Upper lobe of right lung (tissue), 1 donor: ENCODE data around the gene GPR107. TPM values are rescaled to one million over a fixed set of nuclear protein-coding genes. Genes with fewer than 3 reads are reported as not detected.

Experiments
- ATAC-seq: fragments of 200-7000 bp; cut with Tn5 transposase; one replicate; pipeline ENCODE4 v1.9.1; 2020; ENCODE audit warnings: mild to moderate bottlenecking, moderate library complexity
- DNase-seq: peaks from one replicate; pipeline ENCODE4 v3.0.0-alpha.2; 2020
- H3K27ac ChIP-seq: fragments of 200-600 bp; one replicate; pipeline ENCODE4 v1.8.0; 2022
- H3K27me3 ChIP-seq: fragments of 200-600 bp; one replicate; pipeline ENCODE4 v1.8.0; 2022; ENCODE audit warnings: mild to moderate bottlenecking
- H3K36me3 ChIP-seq: fragments of 200-600 bp; one replicate; pipeline ENCODE4 v1.8.0; 2022
- H3K4me1 ChIP-seq: fragments of 200-600 bp; one replicate; pipeline ENCODE4 v1.8.0; 2022
- H3K4me3 ChIP-seq: fragments of 200-600 bp; one replicate; pipeline ENCODE4 v1.8.0; 2022; ENCODE audit warnings: mild to moderate bottlenecking
- H3K9me3 ChIP-seq: fragments of 200-600 bp; one replicate; pipeline ENCODE4 v1.8.0; 2022
- intact Hi-C: fragments of 100-400 bp; cut with DNase I; formaldehyde crosslinking; loops from one replicate; pipeline ENCODE4 v1.11.0; 2022
- total RNA-seq: library from RNA; stranded (reverse); fragmentation: NEBNext Ultra II Directional; extraction: Animal tissue kit (Norgen Biotek cat#: 25700); gene quantifications from one replicate; pipeline ENCODE4 v1.2.1, GENCODE V29; 2021
- TF ChIP-seq, protein P1 (sequence below): fragments of 200-600 bp; IDR thresholded peaks from one replicate; pipeline ENCODE4 v1.8.0; 2022; ENCODE audit warnings: antibody characterized with exemption
- donor health status: DM: no; HTN: yes; CAD: no; lungs with severe emphysema.

The GPR107 gene
- total RNA-seq, 1 donor from 2014 or later: 39.3 TPM

DNA sequence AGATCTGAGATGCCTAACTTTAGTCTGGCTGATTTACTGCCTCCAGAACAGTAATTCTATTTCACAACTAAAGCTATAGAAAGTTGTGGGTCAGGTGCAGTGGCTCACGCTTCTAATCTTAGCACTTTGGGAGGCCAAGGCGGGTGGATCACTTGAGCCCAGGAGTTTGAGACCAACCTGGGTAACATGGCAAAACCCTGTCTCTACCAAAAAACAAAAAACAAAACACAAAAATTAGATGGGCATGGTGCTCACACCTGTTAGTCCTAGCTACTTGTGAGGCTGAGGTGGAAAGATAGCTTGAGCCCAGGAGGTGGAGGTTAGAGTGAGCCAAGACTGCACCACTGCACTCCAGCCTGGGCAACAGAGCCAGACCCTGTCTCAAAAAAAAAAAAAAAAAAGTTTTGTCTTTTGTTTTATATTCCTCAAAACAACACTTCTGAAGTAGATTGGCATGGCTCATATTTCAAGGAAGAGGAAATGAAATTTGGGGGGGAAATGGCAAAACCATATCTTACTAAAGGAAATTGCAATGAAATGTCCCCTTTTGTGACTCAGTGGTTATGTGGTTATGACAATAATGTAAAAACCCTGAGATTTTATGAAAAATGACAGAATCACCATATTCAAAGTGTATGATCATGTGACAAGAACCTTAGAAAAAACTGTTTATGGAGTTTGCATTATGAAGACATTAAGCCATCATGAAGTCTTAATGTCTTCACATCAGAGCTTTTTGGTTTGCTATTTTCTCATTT is 26.9 kb upstream of the GPR107 start:
- Histone ChIP-seq H3K36me3 (no peaks in the 10 kb centered on the region), H3K4me1 (peaks cover 30% of the 10 kb centered on the region), H3K4me3 (no peak overlapping the region), H3K27ac (no peak overlapping the region), H3K27me3 (no peaks in the 10 kb centered on the region), H3K9me3 (no peaks in the 10 kb centered on the region)
- ATAC-seq: no peak
- DNase-seq: no peak
- TF ChIP-seq, protein P1, sequence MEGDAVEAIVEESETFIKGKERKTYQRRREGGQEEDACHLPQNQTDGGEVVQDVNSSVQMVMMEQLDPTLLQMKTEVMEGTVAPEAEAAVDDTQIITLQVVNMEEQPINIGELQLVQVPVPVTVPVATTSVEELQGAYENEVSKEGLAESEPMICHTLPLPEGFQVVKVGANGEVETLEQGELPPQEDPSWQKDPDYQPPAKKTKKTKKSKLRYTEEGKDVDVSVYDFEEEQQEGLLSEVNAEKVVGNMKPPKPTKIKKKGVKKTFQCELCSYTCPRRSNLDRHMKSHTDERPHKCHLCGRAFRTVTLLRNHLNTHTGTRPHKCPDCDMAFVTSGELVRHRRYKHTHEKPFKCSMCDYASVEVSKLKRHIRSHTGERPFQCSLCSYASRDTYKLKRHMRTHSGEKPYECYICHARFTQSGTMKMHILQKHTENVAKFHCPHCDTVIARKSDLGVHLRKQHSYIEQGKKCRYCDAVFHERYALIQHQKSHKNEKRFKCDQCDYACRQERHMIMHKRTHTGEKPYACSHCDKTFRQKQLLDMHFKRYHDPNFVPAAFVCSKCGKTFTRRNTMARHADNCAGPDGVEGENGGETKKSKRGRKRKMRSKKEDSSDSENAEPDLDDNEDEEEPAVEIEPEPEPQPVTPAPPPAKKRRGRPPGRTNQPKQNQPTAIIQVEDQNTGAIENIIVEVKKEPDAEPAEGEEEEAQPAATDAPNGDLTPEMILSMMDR: no peak
- intact Hi-C loops: no loop called here

DNA sequence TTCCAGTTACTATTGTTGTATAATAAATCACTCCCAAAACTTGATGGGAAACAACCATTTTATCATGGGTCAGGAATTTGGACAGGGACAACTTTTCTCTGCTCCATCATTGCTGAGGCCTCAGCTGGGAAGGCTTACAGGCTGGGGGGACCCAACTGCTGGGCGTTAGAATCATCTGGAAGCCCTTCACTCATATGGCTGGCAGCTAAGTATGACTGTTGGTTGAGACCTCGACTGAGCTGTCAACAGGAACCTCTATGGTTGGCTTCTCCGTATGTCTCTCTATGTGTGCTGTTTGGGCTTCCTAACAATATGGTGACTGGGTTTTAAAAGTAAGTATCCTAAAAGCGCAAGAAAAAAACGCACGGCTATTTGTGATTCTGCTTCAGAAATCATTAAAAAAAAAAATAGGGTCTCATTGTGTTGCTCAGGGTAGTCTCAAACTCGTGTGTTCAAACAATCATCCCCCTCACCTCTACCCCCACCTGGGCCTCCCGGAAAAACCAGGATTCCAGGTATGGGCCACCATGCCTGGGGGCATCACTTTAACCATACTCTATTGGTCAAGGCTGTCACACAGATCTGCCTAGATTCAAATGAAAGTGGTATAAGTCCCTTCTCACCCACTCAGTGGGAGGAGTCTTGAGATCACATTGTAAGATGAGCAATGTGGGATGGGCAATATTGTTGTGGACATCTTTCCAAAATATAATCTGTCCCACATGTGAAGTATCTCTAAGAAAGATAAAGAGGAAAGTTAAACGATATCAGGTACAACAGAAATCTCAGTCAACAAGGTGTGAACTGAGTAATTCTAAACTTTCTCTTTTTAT is 26.0 kb upstream of the GPR107 start:
- Histone ChIP-seq H3K27me3 (no peaks in the 10 kb centered on the region), H3K4me3 (no peak overlapping the region), H3K9me3 (no peaks in the 10 kb centered on the region), H3K27ac (no peak overlapping the region), H3K4me1 (peaks cover 36% of the 10 kb centered on the region), H3K36me3 (no peaks in the 10 kb centered on the region)
- TF ChIP-seq, protein P1: no peak
- DNase-seq (no peak), ATAC-seq (no peak)
- intact Hi-C loops: no loop called here

DNA sequence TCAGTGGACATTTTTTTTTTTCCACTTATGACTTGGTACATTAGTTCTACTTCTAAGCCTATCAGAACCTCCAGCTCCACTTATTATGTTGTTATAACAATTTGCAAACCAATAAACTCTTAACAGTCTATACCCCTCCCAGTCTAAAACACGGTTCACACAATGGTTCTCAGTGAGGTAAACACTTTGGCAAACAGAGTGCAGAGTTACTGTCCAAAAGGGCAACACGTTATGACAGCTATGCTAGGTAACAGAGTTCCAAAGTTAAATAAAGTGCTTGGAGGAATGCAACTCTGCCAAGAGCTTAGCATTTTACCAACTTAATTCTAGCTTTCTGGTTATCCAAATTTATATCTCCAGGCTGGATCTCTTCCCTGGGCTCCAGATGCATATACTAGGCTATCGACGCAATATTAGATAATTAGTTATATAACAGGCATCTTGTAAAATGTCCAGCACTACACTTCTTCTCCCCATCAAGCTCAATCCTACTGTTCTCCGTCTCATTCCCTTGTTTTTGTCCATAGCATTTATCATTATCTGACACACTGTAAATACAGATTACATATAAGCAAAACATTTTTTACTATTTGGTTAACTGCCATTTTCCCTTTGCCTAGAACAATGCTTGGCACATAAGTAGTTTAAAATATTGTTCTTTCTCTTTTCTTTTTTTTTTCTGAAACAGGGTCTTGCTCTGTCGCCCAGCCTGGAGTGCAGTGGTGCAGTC is 25.0 kb upstream of the GPR107 start:
- H3K27ac ChIP-seq: no peak overlapping the region
- H3K4me1 ChIP-seq: peaks cover 31% of the 10 kb centered on the region
- H3K27me3 ChIP-seq: no peaks in the 10 kb centered on the region

DNA sequence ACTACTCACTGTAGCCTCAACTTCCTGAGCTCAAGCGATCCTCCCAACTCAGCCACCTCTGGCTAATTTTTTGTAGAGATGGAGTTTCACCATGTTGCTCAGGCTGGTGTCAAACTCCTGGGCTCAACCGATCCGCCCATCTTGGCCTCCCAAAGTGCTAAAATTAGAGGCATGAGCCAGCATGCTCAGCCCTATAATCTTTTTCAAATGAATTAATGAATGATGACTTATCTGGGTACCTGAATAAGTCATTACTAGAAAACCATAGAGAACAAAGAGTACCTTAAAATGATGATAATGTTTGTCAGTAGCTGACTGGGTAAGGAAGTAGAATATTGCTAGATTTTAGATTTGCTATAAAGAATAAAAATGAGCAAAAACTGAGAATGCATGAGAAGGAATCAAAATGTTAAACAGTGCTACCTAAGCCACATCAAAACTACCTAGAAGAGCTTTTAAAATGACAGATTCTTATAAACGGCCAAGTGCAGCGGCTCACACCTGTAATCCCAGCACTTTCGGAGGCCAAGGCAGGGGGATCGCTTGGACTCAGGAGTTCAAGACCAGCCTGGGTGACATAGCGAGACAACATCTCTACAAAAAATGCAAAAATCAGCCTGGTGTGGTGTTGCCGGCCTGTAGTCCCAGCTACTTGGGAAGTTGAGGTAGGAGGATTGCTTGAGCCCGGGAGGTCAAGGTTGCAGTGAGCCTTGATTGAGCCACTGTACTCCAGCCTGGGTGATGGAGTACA is 24.3 kb upstream of the GPR107 start:
- Histone ChIP-seq H3K27ac (no peak overlapping the region), H3K36me3 (no peaks in the 10 kb centered on the region), H3K4me1 (peaks cover 31% of the 10 kb centered on the region), H3K9me3 (no peaks in the 10 kb centered on the region), H3K4me3 (no peak overlapping the region), H3K27me3 (no peaks in the 10 kb centered on the region)
- TF ChIP-seq, protein P1: no peak
- ATAC-seq (no peak), DNase-seq (no peak)
- intact Hi-C loops: no loop called here

More for the DNA sequence above, 25.0 kb upstream of the GPR107 start:
- Histone ChIP-seq H3K4me3 (no peak overlapping the region), H3K9me3 (no peaks in the 10 kb centered on the region), H3K36me3 (no peaks in the 10 kb centered on the region)
- TF ChIP-seq, protein P1: no peak
- no peak for ATAC-seq
- intact Hi-C loops: no loop called here
- no peak for DNase-seq

DNA sequence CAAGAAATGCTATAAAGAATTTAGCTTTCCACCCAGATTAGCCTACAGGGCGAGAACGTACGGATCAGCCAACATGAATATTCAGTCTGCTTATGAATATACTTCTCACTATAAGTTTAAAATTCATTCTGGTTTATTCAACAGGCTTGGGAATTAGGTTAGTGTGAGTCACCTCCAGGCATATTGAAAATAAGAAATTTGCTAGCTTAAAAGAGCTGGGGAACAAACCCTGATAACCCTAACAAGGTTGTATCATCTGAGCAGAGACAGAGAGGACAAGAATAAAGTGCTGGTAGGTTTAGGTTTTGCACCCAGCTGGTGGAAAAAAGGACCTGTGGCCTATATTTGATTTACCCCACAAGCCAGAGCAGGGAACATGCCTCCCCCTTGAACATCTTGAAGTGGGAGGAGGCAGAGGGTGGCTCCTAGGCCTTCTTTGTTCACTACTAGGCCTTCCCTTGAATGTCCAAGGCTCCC is 23.0 kb upstream of the GPR107 start:
- Histone ChIP-seq H3K4me1 (peaks cover 39% of the 10 kb centered on the region), H3K4me3 (no peak overlapping the region), H3K27ac (no peak overlapping the region), H3K9me3 (no peaks in the 10 kb centered on the region), H3K36me3 (no peaks in the 10 kb centered on the region), H3K27me3 (no peaks in the 10 kb centered on the region)
- ATAC-seq: peak; percentile 37
- no peak for DNase-seq
- intact Hi-C loops: no loop called here
- TF ChIP-seq, protein P1: no peak
